Kasumi-1 (cell line): Measurements from ENCODE around the gene PRKCE.

Experiments used
- DNase-seq, 2 experiments: peaks; one replicate each; lab custom pipeline; 2025; lab: John Stamatoyannopoulos, UW

PRKCE gene

DNA sequence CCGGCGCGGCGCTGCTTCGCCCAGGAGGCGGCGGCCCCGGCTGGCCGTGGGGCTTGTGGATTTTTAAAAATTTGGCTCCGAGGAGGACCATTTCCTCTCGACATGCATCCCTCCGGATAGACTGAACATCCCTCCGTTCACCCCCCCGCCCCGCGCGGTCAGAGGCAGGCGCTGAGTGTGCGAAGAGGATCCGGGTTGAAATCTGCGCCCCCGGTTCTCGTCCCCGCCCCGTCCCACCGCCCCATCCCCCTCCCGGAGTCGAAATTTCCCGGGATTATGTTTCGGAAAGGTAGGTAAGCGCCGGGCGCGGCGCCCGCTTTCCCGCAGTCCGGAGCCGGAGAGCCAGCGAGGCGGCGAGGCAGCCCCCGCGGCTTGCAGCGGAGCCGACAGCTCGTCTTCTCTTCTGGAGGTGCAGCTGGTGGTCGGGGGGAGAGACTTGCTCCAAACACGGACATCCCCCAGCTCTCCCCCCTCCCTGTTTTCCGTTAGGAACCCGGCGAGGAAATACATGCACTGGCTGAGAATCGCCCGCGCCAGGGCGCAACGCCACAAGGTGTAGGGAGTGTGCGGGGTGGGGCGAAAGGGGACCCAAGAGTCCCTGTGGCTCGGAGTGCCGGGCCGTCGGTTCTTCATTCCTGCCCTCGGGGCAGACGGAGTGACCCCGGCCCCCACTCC, at the start of gene PRKCE:
Gene PRKCE, plus strand, starts transcription at position 261 of the 675 bp plus-strand sequence.
- peak; percentile 15 to 27 for DNase-seq

GRCh38 chr2:45602624-45603023, 48.9 kb upstream of the PRKCE start:
- no peak for DNase-seq

DNA sequence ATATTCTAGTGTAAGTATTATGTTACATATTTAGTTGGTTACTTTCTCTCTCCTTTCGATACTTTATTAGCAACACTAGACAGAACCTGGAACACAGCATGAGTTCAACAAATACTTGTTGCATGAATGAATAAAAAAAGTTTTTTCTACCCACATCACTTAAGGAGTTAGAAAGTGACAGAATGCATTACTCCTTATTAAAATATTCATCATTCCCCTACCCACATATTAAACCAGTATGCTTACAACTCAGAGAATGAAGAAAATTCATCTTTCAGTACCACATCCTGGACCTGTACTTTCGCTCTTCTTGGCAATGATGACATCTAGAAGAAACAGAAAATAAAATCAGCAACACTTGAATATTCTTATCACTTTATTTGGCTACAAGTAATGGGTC, 46.4 kb upstream of the PRKCE start:
- no peak for DNase-seq

DNA sequence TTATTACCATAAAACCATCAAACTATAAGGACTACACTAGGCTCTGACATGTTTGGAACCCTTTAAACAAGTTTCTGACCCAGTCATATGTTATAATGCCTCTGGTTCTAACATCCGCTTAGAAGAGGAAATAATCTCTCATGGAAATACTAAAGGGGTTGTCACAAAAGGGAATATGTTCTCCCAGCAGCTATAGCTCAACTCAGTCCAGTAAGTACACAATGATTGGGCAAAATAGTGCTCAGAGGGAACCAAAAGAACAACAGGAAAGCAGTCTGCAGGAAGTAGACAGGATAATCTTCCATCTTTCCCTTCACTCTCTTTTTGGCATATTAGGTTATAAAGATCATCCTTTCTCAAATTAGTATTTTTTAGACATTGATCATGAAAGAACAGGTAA, 44.7 kb upstream of the PRKCE start:
- no peak for DNase-seq

GRCh38 chr2:45607701-45608100, 43.8 kb upstream of the PRKCE start:
- DNase-seq = peak; percentile 27 to 47

- DNase-seq = peak; percentile 81 to 85
Measured at GRCh38 chr2:45610281-45611019, 41.0 kb upstream of the PRKCE start.

GRCh38 chr2:45611020-45611859, 40.2 kb upstream of the PRKCE start, which contains the start of gene SRBD1:
Gene SRBD1 (minus strand): TSS chr2:45611267. CDS start chr2:45605441, 5,826 bp downstream.
- peak; percentile 92 to 93 for DNase-seq

DNA sequence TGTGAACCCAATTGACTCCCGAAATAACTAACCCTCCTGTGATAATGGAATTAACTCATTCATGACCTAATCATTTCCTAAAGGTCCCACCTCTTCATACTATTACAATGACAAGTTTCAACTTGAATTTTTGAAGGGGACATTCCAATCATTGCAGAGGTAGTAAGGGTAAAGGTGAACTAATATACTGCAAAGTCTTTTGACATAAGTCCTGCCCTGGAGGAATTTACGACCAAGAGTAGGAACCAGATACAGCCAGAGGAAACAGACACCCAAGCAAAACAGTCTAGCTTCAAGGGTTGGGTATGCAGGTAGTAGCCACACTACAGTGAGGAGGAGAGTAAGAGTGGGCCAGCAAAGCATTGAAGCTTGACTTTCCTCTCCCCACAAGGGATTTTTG, 39.2 kb upstream of the PRKCE start:
- no peak for DNase-seq

DNA sequence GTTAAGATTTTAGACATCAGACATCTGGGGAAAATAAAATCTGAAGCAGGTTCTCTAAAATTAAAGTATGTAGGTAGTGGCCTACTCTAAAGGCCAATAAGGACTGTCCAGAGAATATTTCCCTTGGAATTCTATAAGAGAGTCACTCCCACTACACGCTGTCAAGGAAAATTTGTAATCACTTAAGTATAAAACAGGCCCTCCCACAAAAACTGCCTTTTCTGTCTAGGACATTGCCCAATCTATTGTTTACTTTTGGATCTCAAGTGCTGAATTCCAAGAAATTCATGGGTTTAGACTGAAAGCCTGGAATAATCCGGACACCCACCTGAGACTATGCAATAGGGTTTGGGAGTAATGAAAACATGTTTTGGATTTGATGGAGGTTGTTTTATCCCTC, 38.7 kb upstream of the PRKCE start:
- no peak for DNase-seq

DNA sequence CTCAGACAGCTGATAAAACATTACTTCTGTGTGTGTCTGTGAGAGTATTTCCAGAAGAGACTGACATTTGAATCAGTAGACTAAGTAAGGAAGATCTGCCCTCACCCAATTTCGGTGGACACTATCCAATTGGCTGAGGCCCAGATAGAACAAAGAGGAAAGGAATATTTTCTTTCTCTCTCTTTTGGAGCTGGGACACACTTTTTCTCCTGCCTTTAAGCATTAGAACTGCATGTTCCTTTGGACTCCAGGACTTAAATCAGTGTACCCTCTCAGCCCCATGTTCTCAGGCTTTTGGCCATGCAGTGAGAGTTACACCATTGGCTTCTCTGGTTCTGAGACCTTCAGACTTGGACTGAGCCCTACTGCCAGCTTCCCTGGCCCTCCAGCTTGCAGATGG, 37.1 kb upstream of the PRKCE start:
- no peak for DNase-seq

DNA sequence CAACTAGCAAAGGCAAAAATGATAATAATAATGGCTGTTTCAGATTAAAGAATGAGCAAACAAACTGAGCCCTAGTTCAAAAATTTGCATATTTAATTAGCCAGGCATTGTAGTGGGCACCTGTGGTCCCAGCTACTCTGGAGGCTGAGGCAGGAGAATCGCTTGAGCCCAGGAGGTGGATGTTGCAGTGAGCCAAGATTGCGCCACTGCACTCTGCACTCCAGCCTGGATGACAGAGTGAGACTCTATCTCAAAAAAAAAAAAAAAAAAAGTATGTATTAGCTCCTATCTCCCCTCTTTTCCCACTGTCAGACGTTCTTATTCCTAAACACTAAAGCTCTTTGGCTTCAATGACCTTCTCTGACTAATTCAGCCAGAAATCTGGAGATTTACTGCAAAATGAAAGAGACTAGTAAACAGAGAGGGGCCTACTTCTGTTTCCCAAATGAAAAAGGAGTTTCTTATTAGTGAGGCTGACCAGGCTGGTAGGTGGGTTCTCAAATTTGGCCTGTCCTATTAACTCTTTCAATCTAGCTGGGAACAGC, 36.5 kb upstream of the PRKCE start:
- no peak for DNase-seq

DNA sequence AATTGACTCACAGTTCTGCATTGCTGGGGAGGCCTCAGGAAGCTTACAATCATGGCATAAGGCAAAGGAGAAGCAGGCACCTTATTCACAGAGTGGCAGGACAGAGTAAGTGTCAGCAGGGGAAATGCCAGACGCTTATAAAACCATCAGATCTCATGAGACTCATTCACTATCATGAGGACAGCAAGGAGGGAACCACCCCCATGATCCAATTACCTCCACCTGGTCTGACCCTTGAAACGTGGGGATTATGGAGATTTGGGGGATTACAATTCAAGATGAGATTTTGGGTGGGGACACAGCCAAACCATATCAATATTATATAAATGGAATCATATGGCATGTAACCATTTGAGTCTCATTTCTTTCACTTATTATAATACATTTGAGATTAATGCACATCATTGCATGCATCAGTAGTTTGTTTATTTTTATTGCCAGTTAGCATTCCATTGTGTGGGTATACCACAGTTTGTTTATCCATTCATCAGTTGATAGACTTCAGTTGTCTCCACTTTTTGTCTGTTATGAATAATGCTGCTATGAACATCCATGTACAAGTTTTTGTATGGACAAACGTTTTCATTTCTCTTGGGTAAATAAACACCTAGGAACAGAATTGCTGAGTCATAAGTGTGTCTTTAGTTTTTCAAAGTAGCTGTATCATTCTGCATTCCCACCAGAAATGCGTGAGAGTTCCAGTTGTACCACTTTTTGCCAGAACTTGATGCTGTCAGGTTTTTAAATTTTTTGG, 34.6 kb upstream of the PRKCE start:
- no peak for DNase-seq

GRCh38 chr2:45617496-45617895, 34.0 kb upstream of the PRKCE start:
- DNase-seq = no peak

DNA sequence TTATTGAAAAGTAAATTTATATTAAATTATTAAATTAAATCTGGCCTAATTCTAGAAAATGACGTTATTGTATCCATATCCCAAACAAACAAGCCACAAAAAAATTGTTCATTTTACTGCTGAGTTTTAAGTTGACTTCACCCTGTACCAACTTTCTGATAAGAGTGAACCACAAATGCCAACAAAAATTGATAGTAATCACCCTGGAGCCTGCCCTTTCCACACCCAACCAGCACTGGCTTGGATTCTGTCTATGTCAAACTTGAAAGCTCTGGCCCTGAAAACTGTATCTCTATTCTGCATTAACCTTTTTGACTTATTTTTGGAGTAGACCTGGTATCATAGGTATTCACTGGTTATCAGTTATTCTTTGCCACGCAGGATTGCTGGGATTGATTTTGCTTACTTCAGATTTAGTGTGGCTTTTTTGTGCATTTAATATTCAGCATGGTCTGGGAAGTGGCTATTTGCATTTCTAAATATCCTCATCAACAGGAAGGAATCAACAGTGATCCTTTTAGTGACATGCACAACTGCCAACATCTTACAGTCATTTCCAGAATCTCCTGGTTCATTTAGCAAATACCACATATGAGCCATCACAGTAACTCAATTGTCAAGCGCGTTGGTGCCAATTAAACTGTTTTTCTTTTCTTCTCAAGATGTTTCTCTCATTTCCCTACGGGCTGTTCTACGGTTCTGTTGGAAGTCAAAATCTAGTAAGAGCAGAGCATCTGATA, 29.0 kb upstream of the PRKCE start:
- no peak for DNase-seq

DNA sequence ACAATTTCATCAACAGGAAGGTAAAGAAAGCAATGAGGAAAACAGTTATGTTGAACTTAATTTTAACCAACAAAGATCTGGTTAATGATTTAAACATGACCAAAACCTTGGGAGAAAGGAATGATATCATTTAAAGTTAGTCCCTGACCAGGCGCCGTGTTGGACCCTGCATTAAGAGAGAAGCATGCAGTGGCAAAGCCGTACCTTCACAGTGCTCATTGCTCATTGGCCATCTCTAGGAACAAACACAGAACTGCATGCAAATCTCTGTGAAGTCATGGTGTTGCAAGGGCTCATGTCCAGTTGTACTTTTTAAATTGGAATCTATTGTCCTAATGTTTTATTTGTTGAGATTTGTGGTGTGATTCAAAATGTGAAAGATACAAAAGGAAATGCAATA, 28.4 kb upstream of the PRKCE start:
- no peak for DNase-seq

DNA sequence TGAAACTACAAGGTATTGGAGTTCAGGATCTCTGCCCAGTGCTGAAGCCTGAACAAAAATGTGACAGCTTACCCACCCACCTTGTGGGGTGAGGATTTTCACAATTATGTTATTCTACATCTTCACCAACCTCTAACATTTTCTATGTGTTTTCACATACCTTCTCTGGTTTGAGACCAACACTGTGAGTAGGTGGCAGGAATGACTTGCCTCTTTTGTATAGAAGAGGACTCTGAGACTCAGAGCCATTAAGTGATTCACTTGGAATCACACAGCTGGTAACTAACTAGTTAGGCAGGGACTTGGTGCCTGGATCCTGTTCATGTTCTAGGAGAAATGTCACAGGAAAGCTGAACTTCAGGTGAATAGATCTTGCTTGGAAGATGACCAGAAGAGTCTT, 25.7 kb upstream of the PRKCE start:
- no peak for DNase-seq

GRCh38 chr2:45626387-45627221, 24.9 kb upstream of the PRKCE start:
- no peak for DNase-seq

GRCh38 chr2:45627911-45628310, 23.6 kb upstream of the PRKCE start:
- DNase-seq = no peak

DNA sequence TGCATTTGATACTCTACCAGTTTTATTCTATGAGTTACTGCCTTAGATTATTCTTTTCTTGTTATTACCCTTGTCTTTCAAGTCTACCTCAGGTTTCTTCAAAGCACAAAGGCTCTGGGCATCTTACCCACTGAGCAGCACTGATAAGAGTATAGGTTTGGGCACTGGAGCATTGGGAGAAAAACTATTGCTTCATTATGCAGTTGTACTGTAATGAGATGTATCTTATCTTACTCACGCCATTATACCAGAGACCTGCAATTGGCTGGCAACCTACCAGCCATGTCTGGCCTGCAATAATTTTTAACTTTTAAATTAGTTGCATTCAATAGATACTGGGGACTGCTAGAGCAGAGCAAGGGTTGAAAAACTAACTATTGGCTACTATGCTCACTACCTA, 21.5 kb upstream of the PRKCE start:
- no peak for DNase-seq

- DNase-seq = no peak
Measured at GRCh38 chr2:45631319-45631718, 20.2 kb upstream of the PRKCE start.
